H1 (cell line): Measurements from ENCODE around the gene MRAP. TPM values are rescaled to one million over a fixed set of nuclear protein-coding genes. Genes with fewer than 3 reads are reported as not detected.

ENCODE experiments used
- CTCF ChIA-PET: fragments of 300-600 bp; sonication (Branson Sonifier 250); formaldehyde crosslinking; loops from one replicate; lab custom pipeline; 2021; ENCODE audit not compliant: partially characterized antibody; lab: Charles Lee
- POLR2A ChIA-PET: fragments of 300-600 bp; sonication (Branson Sonifier 250); formaldehyde crosslinking; loops from one replicate; lab custom pipeline; 2021; ENCODE audit warnings: inconsistent platforms; ENCODE audit not compliant: partially characterized antibody; lab: Charles Lee
- DNase-seq, 2 experiments: peaks; one replicate each; pipeline versions ENCODE4 v3.0.0 to v3.0.0-alpha.2; 2010 to 2022; ENCODE audit warnings: low spot score in 2 of 2, low read depth in 1 of 2, mixed read lengths in 1 of 2
- FAIRE-seq: peaks from 2 replicates; lab custom pipeline; 2011; peaks lifted over from hg19 to GRCh38; lab: Jason Lieb, UNC
- H2AFZ ChIP-seq: 2 replicates; pipeline ENCODE4 v1.8.1; 2012; ENCODE audit warnings: low read length, inconsistent platforms
- H2AK5ac ChIP-seq: 2 replicates; pipeline ENCODE4 v1.6.1; 2013; ENCODE audit warnings: low read depth, low read length
- H2BK120ac ChIP-seq: replicated peaks from 2 replicates; pipeline ENCODE3; 2013; ENCODE audit warnings: low read depth, low read length, inconsistent platforms
- H2BK12ac ChIP-seq: 2 replicates; pipeline ENCODE4 v1.6.1; 2013; ENCODE audit warnings: low read depth, low read length
- H2BK15ac ChIP-seq: 2 replicates; pipeline ENCODE4 v1.6.1; 2013; ENCODE audit warnings: low read length
- H2BK20ac ChIP-seq: 2 replicates; pipeline ENCODE4 v1.6.1; 2013; ENCODE audit warnings: low read length
- H2BK5ac ChIP-seq: 2 replicates; pipeline ENCODE4 v1.6.1; 2013; ENCODE audit warnings: low read depth, low read length
- H3K14ac ChIP-seq: 2 replicates; pipeline ENCODE4 v1.6.1; 2013; ENCODE audit warnings: inconsistent platforms; ENCODE audit not compliant: insufficient read length
- H3K18ac ChIP-seq: 2 replicates; pipeline ENCODE4 v1.6.1; 2013; ENCODE audit warnings: low read length; ENCODE audit errors: extremely low read depth
- H3K23ac ChIP-seq: 2 replicates; pipeline ENCODE4 v1.6.1; 2013; ENCODE audit warnings: inconsistent platforms; ENCODE audit not compliant: insufficient read length
- H3K23me2 ChIP-seq: 2 replicates; pipeline ENCODE4 v1.6.1; 2013; ENCODE audit warnings: low read depth, low read length
- H3K27ac ChIP-seq: 2 replicates; pipeline ENCODE4 v1.6.1; 2011; ENCODE audit warnings: low read depth, low read length, inconsistent platforms
- H3K27me3 ChIP-seq, 4 experiments: replicated peaks in 1 of 4; 1 replicate in 1 of 4; 2 replicates in 3 of 4; pipeline versions ENCODE4 v1.6.1 to v1.8.1; 2011 to 2013; ENCODE audit warnings: low read length in 3 of 4, mild to moderate bottlenecking in 3 of 4, inconsistent platforms in 2 of 4, mixed read lengths in 2 of 4, moderate library complexity in 1 of 4; ENCODE audit not compliant: control insufficient read depth in 3 of 4, insufficient read depth in 3 of 4; ENCODE audit errors: extremely low read depth in 1 of 4
- H3K36me3 ChIP-seq, 4 experiments: 2 replicates each; pipeline versions ENCODE4 v1.6.1 to v1.8.1; 2011 to 2013; ENCODE audit warnings: mild to moderate bottlenecking in 4 of 4, low read length in 3 of 4, moderate library complexity in 2 of 4, control low read depth in 1 of 4, inconsistent platforms in 1 of 4; ENCODE audit not compliant: insufficient read depth in 4 of 4, control insufficient read depth in 2 of 4
- H3K4ac ChIP-seq: replicated peaks from 2 replicates; pipeline ENCODE3; 2013; ENCODE audit warnings: low read length, low read depth, mixed read lengths, inconsistent platforms; ENCODE audit not compliant: insufficient read length
- H3K4me1 ChIP-seq, 4 experiments: replicated peaks in 1 of 4; 1 replicate in 1 of 4; 2 replicates in 3 of 4; pipeline versions ENCODE4 v1.6.1 to v1.8.1; 2011 to 2013; ENCODE audit warnings: low read length in 3 of 4, inconsistent platforms in 2 of 4, mixed read lengths in 1 of 4; ENCODE audit not compliant: insufficient read depth in 4 of 4, control insufficient read depth in 3 of 4
- H3K4me2 ChIP-seq, 2 experiments: 2 replicates each; pipeline versions ENCODE4 v1.6.1 to v1.8.1; 2011 to 2013; ENCODE audit warnings: low read depth in 2 of 2, low read length in 2 of 2, control low read depth in 1 of 2, inconsistent platforms in 1 of 2, mild to moderate bottlenecking in 1 of 2; ENCODE audit not compliant: insufficient read depth in 1 of 2
- H3K4me3 ChIP-seq, 4 experiments: fragments of 200-600, 300-600 bp in 1 of 4; sonication (generic), shearing (Covaris generic), sonication (Bioruptor Twin) in 1 of 4; 2 replicates each; pipeline versions ENCODE4 v1.5.1 to v1.8.1; 2011 to 2016; ENCODE audit warnings: low read length in 4 of 4, low read depth in 3 of 4, control low read depth in 2 of 4, inconsistent platforms in 2 of 4, mild to moderate bottlenecking in 2 of 4, mixed read lengths in 1 of 4, moderate library complexity in 1 of 4; ENCODE audit not compliant: insufficient read depth in 2 of 4; ENCODE audit errors: extremely low read depth in 1 of 4
- H3K56ac ChIP-seq: replicated peaks from 2 replicates; pipeline ENCODE3; 2013; ENCODE audit warnings: low read depth, mild to moderate bottlenecking, mixed read lengths, low read length, inconsistent platforms; ENCODE audit not compliant: insufficient read length
- H3K79me1 ChIP-seq: 2 replicates; pipeline ENCODE4 v1.6.1; 2013; ENCODE audit warnings: low read depth, low read length, control low read depth
- H3K79me2 ChIP-seq, 2 experiments: 2 replicates each; pipeline versions ENCODE4 v1.6.1 to v1.8.1; 2012 to 2013; ENCODE audit warnings: low read length in 2 of 2, mild to moderate bottlenecking in 2 of 2, inconsistent platforms in 1 of 2; ENCODE audit not compliant: insufficient read depth in 2 of 2, control insufficient read depth in 1 of 2
- H3K9ac ChIP-seq, 4 experiments: replicated peaks in 1 of 4; 1 replicate in 1 of 4; 2 replicates in 3 of 4; pipeline versions ENCODE4 v1.6.1 to v1.8.1; 2011 to 2013; ENCODE audit warnings: low read depth in 3 of 4, low read length in 3 of 4, control low read depth in 2 of 4, mild to moderate bottlenecking in 2 of 4, moderate library complexity in 2 of 4, inconsistent platforms in 1 of 4; ENCODE audit errors: extremely low read depth in 1 of 4
- H3K9me3 ChIP-seq, 2 experiments: 2 replicates each; pipeline versions ENCODE4 v1.6.1 to v1.8.1; 2012 to 2013; ENCODE audit warnings: mild to moderate bottlenecking in 2 of 2, moderate library complexity in 2 of 2, control low read depth in 1 of 2, inconsistent platforms in 1 of 2, low read depth in 1 of 2, low read length in 1 of 2, mixed read lengths in 1 of 2; ENCODE audit not compliant: insufficient read depth in 2 of 2
- H4K20me1 ChIP-seq, 2 experiments: replicated peaks in 1 of 2; 2 replicates each; pipeline versions ENCODE3 to v1.8.1; 2011 to 2013; ENCODE audit warnings: inconsistent platforms in 2 of 2, low read length in 2 of 2, mild to moderate bottlenecking in 1 of 2; ENCODE audit not compliant: insufficient read depth in 2 of 2, control insufficient read depth in 1 of 2
- H4K5ac ChIP-seq: 2 replicates; pipeline ENCODE4 v1.6.1; 2013; ENCODE audit warnings: low read length, low read depth, mixed read lengths, inconsistent platforms; ENCODE audit not compliant: insufficient read length
- H4K8ac ChIP-seq: 2 replicates; pipeline ENCODE4 v1.8.0; 2013; ENCODE audit warnings: mild to moderate bottlenecking, moderate library complexity, low read length, inconsistent platforms; ENCODE audit not compliant: insufficient read depth; ENCODE audit errors: extremely low read depth
- H4K91ac ChIP-seq: replicated peaks from 2 replicates; pipeline ENCODE3; 2013; ENCODE audit warnings: low read length, mixed read lengths, inconsistent platforms; ENCODE audit not compliant: insufficient read length
- BCL11A ChIP-seq, 2 experiments: IDR thresholded peaks; one replicate each; pipeline ENCODE4 v1.6.1; 2011; ENCODE audit warnings: low read depth in 2 of 2, low read length in 2 of 2, mild to moderate bottlenecking in 2 of 2
- BRCA1 ChIP-seq: IDR thresholded peaks from 2 replicates; pipeline ENCODE4 v1.6.1; 2012; ENCODE audit warnings: low read depth, low read length, improper control_type of control experiment
- CREB1 ChIP-seq: IDR thresholded peaks from 2 replicates; pipeline ENCODE4 v1.6.1; 2012; ENCODE audit warnings: inconsistent platforms
- EZH2 ChIP-seq: fragments of 200-600 bp; sonication (generic); IDR thresholded peaks from 2 replicates; pipeline ENCODE4 v1.7.1; 2012; ENCODE audit warnings: low read depth, mild to moderate bottlenecking, moderate library complexity, low read length, inconsistent platforms; ENCODE audit not compliant: severe bottlenecking
- JUN ChIP-seq: IDR thresholded peaks from 2 replicates; pipeline ENCODE4 v1.6.1; 2011; ENCODE audit warnings: low read depth, mild to moderate bottlenecking, improper control_type of control experiment, low read length
- KDM4A ChIP-seq: IDR thresholded peaks from one replicate; pipeline ENCODE4 v1.7.1; 2012; ENCODE audit warnings: low read depth, mild to moderate bottlenecking, moderate library complexity, low read length, inconsistent platforms; ENCODE audit not compliant: severe bottlenecking
- POLR2AphosphoS5 ChIP-seq: IDR thresholded peaks from 2 replicates; pipeline ENCODE4 v1.6.1; 2011; ENCODE audit warnings: low read depth, low read length
- RAD21 ChIP-seq, 2 experiments: IDR thresholded peaks in 1 of 2; conservative IDR thresholded peaks in 1 of 2; 2 replicates each; pipeline ENCODE4 v1.6.1; 2011; ENCODE audit warnings: low read depth in 2 of 2, low read length in 2 of 2, improper control_type of control experiment in 1 of 2, inconsistent platforms in 1 of 2, mild to moderate bottlenecking in 1 of 2, moderate library complexity in 1 of 2
- RFX5 ChIP-seq: IDR thresholded peaks from 2 replicates; pipeline ENCODE4 v1.6.1; 2011; ENCODE audit warnings: low read depth, low read length, improper control_type of control experiment, borderline replicate concordance
- RNF2 ChIP-seq: fragments of 200-900, 300-1000 bp; sonication (generic); IDR thresholded peaks from 2 replicates; pipeline ENCODE4 v1.7.1; 2016; ENCODE audit warnings: borderline replicate concordance, low read depth, mild to moderate bottlenecking, antibody characterized with exemption, low read length; ENCODE audit not compliant: poor library complexity, severe bottlenecking; ENCODE audit errors: missing control alignments
- SP2 ChIP-seq: IDR thresholded peaks from 2 replicates; pipeline ENCODE4 v1.6.1; 2012; ENCODE audit warnings: mild to moderate bottlenecking, low read length, inconsistent platforms
- SRF ChIP-seq: IDR thresholded peaks from 2 replicates; pipeline ENCODE4 v1.6.1; 2011; ENCODE audit warnings: mild to moderate bottlenecking, low read depth, low read length, moderate library complexity
- TAF1 ChIP-seq: IDR thresholded peaks from 2 replicates; pipeline ENCODE4 v1.6.1; 2011; ENCODE audit warnings: mild to moderate bottlenecking, low read depth, low read length
- TAF7 ChIP-seq: optimal IDR thresholded peaks from 2 replicates; pipeline ENCODE3; 2011; ENCODE audit warnings: low read depth, mild to moderate bottlenecking, inconsistent platforms, low read length, moderate library complexity, borderline replicate concordance
- WGBS, 2 experiments: shearing (Covaris generic) in 1 of 2; methylation state at CpG; one replicate each; pipeline versions ENCODE4 v1.1.6 to v1.1.7; 2013 to 2015; ENCODE audit warnings: low lambda C conversion rate in 2 of 2, mixed read lengths in 2 of 2, inconsistent platforms in 1 of 2, low coverage in 1 of 2, missing lambda C conversion rate in 1 of 2; ENCODE audit not compliant: insufficient replicate concordance in 2 of 2, insufficient coverage in 1 of 2, insufficient read length in 1 of 2; ENCODE audit errors: extremely low coverage in 1 of 2, missing lambda C conversion rate in 1 of 2; 5-methylcytosine and 5-hydroxymethylcytosine counted together
- polyA plus RNA-seq, 7 experiments: library from polyadenylated mRNA; depleted of rRNA in 3 of 7; stranded (reverse) in 5 of 7; unstranded in 2 of 7; fragments of >200 nt in 5 of 7; fragments of 200-250 nt in 2 of 7; gene quantifications; 1 replicate in 5 of 7; 2 replicates in 1 of 7; 4 replicates in 1 of 7; pipeline versions ENCODE4 v1.2.1 to v1.2.3, GENCODE V29; 2011 to 2013; ENCODE audit warnings: missing spikeins in 2 of 7, mixed read lengths in 2 of 7
- total RNA-seq: library from RNA; stranded (reverse); fragmentation: NEBNext Ultra II Directional; extraction: Animal tissue kit (Norgen Biotek cat#: 25700); gene quantifications from 2 replicates; pipeline ENCODE4 v1.2.1, GENCODE V29; 2021

The MRAP gene
- total and polyA plus RNA-seq, 2 of the 8 experiments (the other 6 are each of a cell fraction or from before 2014, with no cell fraction given): not detected

DNA sequence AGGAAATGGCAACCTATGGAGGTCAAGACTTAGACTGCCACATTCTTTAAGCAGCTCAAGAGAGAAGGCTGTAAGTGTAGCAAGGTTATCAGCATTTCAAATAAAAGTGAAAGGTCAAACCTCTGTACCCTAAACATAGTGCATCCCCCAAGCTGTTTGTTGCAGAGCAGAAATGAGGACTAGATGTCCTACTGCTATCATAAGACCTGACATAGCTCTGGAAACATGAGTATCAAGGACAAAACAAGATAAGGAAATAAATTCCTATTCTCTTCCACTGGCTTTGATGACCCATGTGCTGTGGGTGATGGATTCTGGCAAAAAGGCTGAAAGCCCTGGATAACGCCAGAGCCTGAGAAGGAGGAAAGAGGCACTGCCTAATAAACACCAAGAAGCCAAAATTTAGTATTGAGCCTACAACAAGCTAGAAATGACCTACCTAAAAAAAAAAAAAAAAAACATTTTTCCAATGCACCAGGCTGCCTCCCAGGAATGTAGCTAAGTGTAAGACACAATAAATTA lies 58.3 kb downstream of the MRAP start:
- H2BK120ac ChIP-seq: no peak overlapping the region
- H3K9ac ChIP-seq: no peak overlapping the region
- no peaks in the 10 kb centered on the region for H3K9me3 ChIP-seq
- DNase-seq (no peak), FAIRE-seq (no peak)
- H4K8ac ChIP-seq: no peak overlapping the region
- no peak overlapping the region for H2AK5ac ChIP-seq
- CTCF ChIA-PET: interaction anchor here (0.6 kb wide), 1 partner anchor 234 kb away, joined by 3 read pairs; no protein-coding TSS in a partner anchor
- H2BK5ac ChIP-seq: no peak overlapping the region
- no peak overlapping the region for H3K56ac ChIP-seq
- POLR2A ChIA-PET: interaction anchor here (1.6 to 1.7 kb wide), 2 partner anchors 8 to 10 kb away, joined by 4 to 6 read pairs; no protein-coding TSS in a partner anchor
- no peaks in the 10 kb centered on the region for H3K4me1 ChIP-seq
- H3K23ac ChIP-seq: no peak overlapping the region
- no peak overlapping the region for H2BK20ac ChIP-seq
- no peak overlapping the region for H3K27ac ChIP-seq
- H2BK12ac ChIP-seq: no peak overlapping the region
- H3K14ac ChIP-seq: no peak overlapping the region
- H3K79me1 ChIP-seq: no peaks in the 10 kb centered on the region; the same call in 1 of the 2 replicates
- H3K18ac ChIP-seq: no peak overlapping the region
- peaks cover 43 to 91% (median 85%) of the 10 kb centered on the region in 4 experiments for H3K36me3 ChIP-seq
- no peak overlapping the region for H4K5ac ChIP-seq
- H4K91ac ChIP-seq: no peak overlapping the region
- 100% methylated on average over 1 of the region's 1 CpG; no CpG with 5 or more reads in 1 of the 2 experiments for WGBS, 2 experiments
- H3K27me3 ChIP-seq: no peaks in the 10 kb centered on the region
- no peak overlapping the region for H3K4me2 ChIP-seq
- H3K4ac ChIP-seq: no peak overlapping the region
- no peak overlapping the region for H2BK15ac ChIP-seq
- H3K23me2 ChIP-seq: no peaks in the 10 kb centered on the region
- H2AFZ ChIP-seq: no peak overlapping the region
- no peak overlapping the region for H3K4me3 ChIP-seq
- no peaks in the 10 kb centered on the region for H3K79me2 ChIP-seq
- H4K20me1 ChIP-seq: peaks cover 4 to 8% of the 10 kb centered on the region in 2 experiments
- no peak for TF ChIP-seq TAF1
- no peak for TF ChIP-seq TAF7
- TF ChIP-seq RAD21 (IDR thresholded peaks at IDR 0.05 in 1 of 2, conservative IDR thresholded peaks at IDR 0.05 in 1 of 2; ENCODE audit: low read depth in 2 of 2, low read length in 2 of 2): no peak
- no peak for TF ChIP-seq SP2
- no peak for TF ChIP-seq BRCA1
- TF ChIP-seq SRF: no peak
- TF ChIP-seq KDM4A: no peak
- no peak for TF ChIP-seq RNF2
- TF ChIP-seq POLR2AphosphoS5: no peak
- no peak for TF ChIP-seq RFX5
- TF ChIP-seq EZH2: no peak
- TF ChIP-seq JUN: no peak
- TF ChIP-seq BCL11A (IDR thresholded peaks at IDR 0.05; ENCODE audit: low read depth in 2 of 2, low read length in 2 of 2): no peak
- no peak for TF ChIP-seq CREB1
